ENCODE results near the gene RNFT2.

The RNFT2 gene

GRCh38 chr12:116827432-116827831, 89.3 kb downstream of the RNFT2 start:
- Histone ChIP-seq H3K79me2 (ENCODE audit: control insufficient read depth, low read length) (no peaks in the 10 kb centered on the region), H3K4me3 (ENCODE audit: low read length) (no peak overlapping the region), H3K27ac (ENCODE audit: low read depth, low read length) (no peak overlapping the region), H3F3A (ENCODE audit: control insufficient read depth, insufficient read depth) (no peaks in the 10 kb centered on the region), H3K4me1 (ENCODE audit: control insufficient read depth, low read length) (peaks cover 14% of the 10 kb centered on the region), H3K36me3 (ENCODE audit: control insufficient read depth, low read length) (peaks cover 13% of the 10 kb centered on the region), H3K9me3 (ENCODE audit: control insufficient read depth, insufficient read depth, low read length) (no peaks in the 10 kb centered on the region; the same call in 1 of the 2 replicates), H3K4me2 (ENCODE audit: low read length) (no peak overlapping the region), H3K9me2 (replicated peaks; ENCODE audit: control insufficient read depth, low read length) (no peaks in the 10 kb centered on the region), H3K27me3 (ENCODE audit: control insufficient read depth, low read length) (no peaks in the 10 kb centered on the region), H4K20me1 (ENCODE audit: control insufficient read depth, insufficient read depth, low read depth, low read length) (no peaks in the 10 kb centered on the region)
- TF ChIP-seq EZH2phosphoT487 (IDR thresholded peaks at IDR 0.05; ENCODE audit: borderline replicate concordance, low read length) (no peak), CTCF (IDR thresholded peaks at IDR 0.05; ENCODE audit: low read depth, low read length, poor library complexity, severe bottlenecking) (no peak)

- no peaks in the 10 kb centered on the region for H3F3A ChIP-seq (ENCODE audit: control insufficient read depth, insufficient read depth)
- H3K27ac ChIP-seq (ENCODE audit: low read depth, low read length), result no peak overlapping the region
- H4K20me1 ChIP-seq (ENCODE audit: control insufficient read depth, insufficient read depth, low read depth, low read length), result no peaks in the 10 kb centered on the region
- H3K4me1 ChIP-seq (ENCODE audit: control insufficient read depth, low read length), result peaks cover 14% of the 10 kb centered on the region
- no peak overlapping the region for H3K4me2 ChIP-seq (ENCODE audit: low read length)
- no peaks in the 10 kb centered on the region for H3K79me2 ChIP-seq (ENCODE audit: control insufficient read depth, low read length)
- H3K36me3 ChIP-seq (ENCODE audit: control insufficient read depth, low read length), result peaks cover 20% of the 10 kb centered on the region
- no peaks in the 10 kb centered on the region for H3K9me3 ChIP-seq (ENCODE audit: control insufficient read depth, insufficient read depth, low read length)
- no peaks in the 10 kb centered on the region for H3K27me3 ChIP-seq (ENCODE audit: control insufficient read depth, low read length)
- H3K4me3 ChIP-seq (ENCODE audit: low read length), result no peak overlapping the region
- no peaks in the 10 kb centered on the region for H3K9me2 ChIP-seq (replicated peaks; ENCODE audit: control insufficient read depth, low read length)
- TF ChIP-seq CTCF (IDR thresholded peaks at IDR 0.05; ENCODE audit: low read depth, low read length, poor library complexity, severe bottlenecking) (no peak), EZH2phosphoT487 (IDR thresholded peaks at IDR 0.05; ENCODE audit: borderline replicate concordance, low read length) (no peak)
These were observed 94.2 kb downstream of the RNFT2 start for GRCh38 chr12:116832353-116832752.

- no peaks in the 10 kb centered on the region for H3K27me3 ChIP-seq (ENCODE audit: control insufficient read depth, low read length)
- H4K20me1 ChIP-seq (ENCODE audit: control insufficient read depth, insufficient read depth, low read depth, low read length), result no peaks in the 10 kb centered on the region
- TF ChIP-seq EZH2phosphoT487 (IDR thresholded peaks at IDR 0.05; ENCODE audit: borderline replicate concordance, low read length), result no peak
- no peak for TF ChIP-seq CTCF (IDR thresholded peaks at IDR 0.05; ENCODE audit: low read depth, low read length, poor library complexity, severe bottlenecking)
- peaks cover 3% of the 10 kb centered on the region; the same call in 1 of the 2 replicates for H3F3A ChIP-seq (ENCODE audit: control insufficient read depth, insufficient read depth)
- no peaks in the 10 kb centered on the region for H3K9me2 ChIP-seq (replicated peaks; ENCODE audit: control insufficient read depth, low read length)
- peaks cover 28% of the 10 kb centered on the region for H3K36me3 ChIP-seq (ENCODE audit: control insufficient read depth, low read length)
- no peak overlapping the region for H3K27ac ChIP-seq (ENCODE audit: low read depth, low read length)
- peaks cover 25% of the 10 kb centered on the region for H3K4me1 ChIP-seq (ENCODE audit: control insufficient read depth, low read length)
- H3K79me2 ChIP-seq (ENCODE audit: control insufficient read depth, low read length), result no peaks in the 10 kb centered on the region
- no peak overlapping the region for H3K4me2 ChIP-seq (ENCODE audit: low read length)
- no peak overlapping the region for H3K4me3 ChIP-seq (ENCODE audit: low read length)
- no peaks in the 10 kb centered on the region for H3K9me3 ChIP-seq (ENCODE audit: control insufficient read depth, insufficient read depth, low read length)
These were observed 95.4 kb downstream of the RNFT2 start for GRCh38 chr12:116833474-116833873.

All from DOHH2 (cell line).